Pons (tissue), 1 donor: ENCODE data around the gene BABAM2.
A peak's percentile ranks its signal among the peaks of the same experiment; 100 is the strongest.

Experiments used
- DNase-seq: peaks from one replicate; pipeline ENCODE4 v3.0.0-alpha.2; 2016; ENCODE audit warnings: low spot score

BABAM2 gene

DNA sequence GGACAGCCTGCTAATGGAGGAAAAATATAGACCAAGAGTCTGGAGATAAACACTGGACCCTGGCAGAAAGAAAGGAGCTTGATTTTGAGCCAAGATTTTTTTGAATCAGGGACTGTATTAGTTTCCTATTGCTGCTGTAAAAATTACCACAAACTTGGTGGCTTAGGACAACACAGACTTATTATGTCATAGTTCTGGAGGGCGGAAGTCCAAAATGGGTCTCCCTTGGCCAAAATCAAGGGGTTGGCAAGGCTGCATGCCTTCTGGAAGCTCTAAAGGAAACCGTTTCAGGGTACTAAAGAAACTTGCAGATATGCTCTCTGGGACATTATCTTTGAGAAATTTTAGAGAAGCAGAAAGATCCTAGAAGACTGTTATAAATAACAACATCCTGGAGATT lies 140.1 kb downstream of the BABAM2 start:
- no peak for DNase-seq

DNA sequence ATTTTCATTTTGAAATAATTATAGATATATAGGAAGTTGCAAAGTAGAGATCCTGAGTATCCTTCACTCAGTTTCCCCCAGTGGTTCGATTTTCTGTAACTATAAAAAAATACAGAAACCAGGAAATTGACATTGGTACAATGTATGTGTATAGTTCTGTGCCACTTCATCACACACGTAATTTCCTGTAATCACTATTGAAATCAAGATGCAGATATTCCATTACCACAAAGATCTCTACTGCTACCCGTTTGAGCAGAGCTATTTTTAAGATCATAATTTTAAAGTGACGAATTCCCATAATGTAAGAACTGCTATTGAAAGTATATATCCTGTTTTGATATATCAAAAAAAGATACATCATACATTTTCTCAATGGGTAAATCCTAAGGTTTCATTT lies 142.3 kb downstream of the BABAM2 start:
- DNase-seq: no peak

DNA sequence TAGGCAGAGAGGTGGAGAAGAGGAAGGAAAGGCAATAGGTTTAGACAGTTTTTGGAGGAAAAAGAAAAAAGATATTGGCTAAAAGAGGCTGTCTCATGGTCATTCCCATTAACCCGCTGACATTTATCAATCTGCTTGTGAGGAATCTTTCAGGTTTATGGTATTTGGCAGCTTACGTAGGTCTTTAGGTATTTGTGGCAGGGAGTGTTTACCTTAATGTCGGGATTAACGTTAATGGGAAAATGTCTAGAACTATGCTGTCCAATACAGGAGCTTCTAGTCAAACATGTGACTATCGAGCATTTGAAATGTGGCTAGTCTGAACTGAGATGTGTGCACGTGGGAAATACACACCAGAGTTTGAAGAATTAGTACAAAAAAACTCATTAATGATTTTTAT lies 144.2 kb downstream of the BABAM2 start:
- DNase-seq: no peak

DNA sequence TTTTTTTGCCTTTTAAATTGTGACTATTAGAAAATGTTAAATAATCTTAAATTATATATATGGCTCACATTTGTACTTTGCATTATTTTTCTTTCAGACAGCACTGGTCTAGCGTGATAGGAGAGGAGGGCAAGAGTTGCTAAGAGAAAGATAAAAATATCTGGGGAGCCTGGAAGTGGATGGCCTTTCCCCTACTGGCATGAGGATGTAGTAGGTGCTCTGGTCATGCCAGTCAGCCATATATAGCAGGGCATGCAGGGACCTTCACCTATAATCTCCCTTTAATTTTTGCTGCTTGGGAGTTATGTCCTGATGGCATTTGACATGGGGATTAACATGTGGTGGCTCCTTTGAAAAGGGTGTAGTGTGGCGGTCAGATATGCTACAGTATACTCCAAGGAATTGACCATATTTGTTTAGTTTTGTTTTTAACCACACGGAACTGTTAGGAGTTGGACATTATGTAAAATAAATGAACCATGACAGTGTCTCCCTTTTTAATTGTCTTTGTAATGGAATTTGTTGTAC lies 144.7 kb downstream of the BABAM2 start:
- no peak for DNase-seq

DNA sequence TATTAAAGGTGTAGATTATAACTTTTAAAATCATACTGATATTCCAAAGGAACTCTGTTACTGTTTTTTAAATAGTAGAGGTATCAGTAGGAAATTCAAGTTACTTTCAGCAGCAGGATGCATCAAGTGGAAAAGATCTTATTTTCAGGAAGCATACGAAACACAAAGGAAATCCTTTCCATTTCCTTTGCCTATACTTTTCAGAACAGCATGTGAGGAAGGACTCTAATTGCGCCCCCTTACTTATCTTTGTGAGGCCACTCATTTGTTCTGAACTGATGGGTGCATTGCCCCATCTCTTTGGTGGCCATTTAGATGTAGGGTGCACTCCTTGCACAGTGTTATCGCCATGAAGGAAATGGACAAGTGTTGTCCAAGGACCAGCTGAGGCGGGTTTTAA lies 145.3 kb downstream of the BABAM2 start:
- DNase-seq: no peak

DNA sequence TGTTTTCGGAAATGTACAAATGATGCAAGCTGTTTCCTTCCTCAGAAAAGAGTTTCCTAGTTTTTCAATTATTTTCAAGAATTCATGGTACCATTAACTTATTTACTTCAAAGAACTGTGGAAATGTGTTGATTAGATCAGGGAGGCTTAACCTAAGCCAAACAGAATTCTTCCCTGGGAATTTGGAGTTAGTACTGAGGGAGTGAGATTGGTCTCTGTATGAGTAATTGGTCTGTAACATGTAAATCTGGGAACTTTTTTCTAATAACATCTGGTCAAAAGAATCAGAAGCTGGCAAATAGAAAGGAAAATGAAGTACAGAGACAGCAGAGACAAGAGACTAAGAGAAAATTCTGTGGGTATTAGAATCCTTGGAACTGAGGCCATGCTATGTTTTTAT lies 145.8 kb downstream of the BABAM2 start:
- DNase-seq: no peak

DNA sequence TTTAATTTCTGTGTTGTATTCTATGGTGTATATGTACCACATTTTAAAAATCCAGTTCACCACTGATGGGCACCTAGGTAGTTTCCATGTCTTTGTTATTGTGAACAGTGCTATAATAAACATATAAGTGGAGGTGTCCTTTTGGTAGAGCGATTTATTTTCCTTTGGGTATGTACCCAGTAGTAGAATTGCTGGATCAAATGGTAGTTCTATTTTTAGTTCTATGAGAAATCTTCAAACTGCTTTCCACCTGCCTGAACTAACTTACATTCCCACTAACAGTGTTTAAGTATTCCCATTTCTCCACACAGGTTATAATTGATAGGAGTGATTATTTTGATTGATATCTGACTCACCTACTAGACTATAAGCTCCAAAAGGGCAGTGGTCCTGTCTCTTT lies 148.2 kb downstream of the BABAM2 start:
- no peak for DNase-seq

DNA sequence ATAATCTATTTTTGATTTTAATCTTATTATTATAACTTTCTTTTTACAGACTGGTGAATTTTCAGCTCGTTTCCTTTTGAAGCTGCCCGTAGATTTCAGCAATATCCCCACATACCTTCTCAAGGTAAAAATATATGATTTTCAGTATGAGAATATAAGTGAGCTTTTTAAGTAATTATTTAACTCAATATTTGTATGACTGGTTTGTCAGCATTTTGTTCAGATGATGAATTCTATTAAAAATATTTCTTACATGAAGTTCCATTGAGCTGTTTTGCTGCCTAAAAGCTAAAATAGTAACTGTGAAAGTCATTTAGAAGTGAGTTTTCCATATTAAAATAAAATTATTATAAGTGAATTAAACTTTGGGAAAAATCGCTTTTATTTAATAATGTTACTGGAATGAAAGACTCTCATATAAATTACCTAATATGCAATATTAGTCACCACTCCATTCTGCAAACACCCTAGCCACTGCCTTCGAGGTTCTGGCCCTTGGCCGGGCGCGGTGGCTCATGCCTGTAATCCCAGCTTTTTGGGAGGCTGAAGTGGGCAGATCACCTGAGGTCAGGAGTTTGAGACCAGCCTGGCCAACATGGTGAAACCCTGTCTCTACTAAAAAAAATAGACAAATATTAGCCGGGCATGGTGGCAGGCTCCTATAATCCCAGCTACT lies 155.3 kb downstream of the BABAM2 start:
- DNase-seq: no peak

DNA sequence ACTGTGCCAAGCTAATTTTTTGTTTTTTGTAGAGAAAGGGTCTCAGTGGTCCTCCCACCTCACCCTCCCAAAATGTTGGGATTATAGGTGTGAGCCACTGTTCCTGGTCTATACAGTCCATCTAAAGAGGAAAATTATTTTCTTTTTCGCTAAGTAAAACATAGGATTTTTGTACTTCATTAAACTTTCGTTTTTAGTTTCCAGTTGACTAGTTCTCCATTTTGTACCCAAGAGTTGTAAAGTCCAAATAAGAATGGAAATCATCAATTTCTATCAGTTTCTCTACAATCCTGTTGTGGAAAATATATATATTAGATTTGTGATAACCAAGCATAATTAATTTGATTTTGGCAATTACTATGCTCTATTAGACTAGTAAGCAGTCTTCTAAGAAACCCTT lies 156.4 kb downstream of the BABAM2 start:
- DNase-seq: no peak

DNA sequence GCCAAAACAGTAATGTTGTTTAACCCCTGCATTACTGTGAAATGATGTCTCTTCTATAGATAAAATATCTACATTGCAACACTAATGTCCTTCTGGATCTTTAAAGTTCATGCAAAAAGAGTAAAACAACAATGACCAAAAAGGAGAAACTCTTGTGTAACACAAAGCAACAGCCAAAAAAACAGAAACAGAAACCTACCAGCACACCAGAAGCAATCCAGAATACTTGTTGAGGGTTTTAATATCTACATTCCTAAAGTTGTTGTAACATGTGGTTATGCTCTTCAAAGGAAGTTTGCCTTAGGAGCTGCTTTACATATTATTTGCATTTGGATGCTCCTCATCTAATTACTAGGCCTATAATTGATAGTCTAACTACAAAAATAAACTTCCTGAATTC lies 157.2 kb downstream of the BABAM2 start:
- DNase-seq: peak; percentile 9

DNA sequence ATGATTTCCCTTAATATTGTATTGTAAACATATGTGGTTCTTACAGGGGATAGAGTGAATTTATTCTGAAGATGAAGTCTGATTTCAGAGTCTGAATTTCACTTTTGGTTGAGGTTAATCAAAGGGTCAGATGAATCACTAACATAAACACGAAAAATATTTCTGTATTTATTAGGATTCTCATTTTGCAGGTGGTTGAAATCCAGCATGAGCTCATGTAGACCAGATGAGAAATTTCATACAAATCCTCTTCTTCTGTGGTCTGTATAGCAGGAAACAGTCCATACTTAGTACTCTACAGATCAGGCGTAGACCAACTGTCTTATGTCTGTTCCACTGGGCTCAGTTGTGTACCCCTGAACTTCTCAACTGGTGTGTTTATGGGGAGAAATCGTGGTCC lies 157.8 kb downstream of the BABAM2 start:
- no peak for DNase-seq

DNA sequence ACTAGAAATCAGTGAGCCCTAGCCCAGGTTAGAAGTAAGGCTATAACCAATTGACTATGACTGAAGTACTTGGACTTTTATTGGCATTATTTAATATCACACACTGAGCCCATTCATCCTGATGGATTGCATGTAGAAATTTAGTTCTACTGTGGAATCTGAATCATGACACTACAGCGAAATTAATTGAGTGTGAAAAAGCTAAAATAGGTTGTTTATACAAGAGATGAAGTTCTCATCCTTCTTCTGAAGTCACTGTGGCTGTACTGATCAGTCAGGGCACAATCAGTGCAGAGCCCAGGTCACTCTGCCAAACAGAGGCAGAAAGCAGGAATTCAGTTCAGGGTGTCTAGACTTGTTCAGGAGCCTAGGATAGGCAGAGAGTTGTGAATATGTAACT lies 158.9 kb downstream of the BABAM2 start:
- no peak for DNase-seq

DNA sequence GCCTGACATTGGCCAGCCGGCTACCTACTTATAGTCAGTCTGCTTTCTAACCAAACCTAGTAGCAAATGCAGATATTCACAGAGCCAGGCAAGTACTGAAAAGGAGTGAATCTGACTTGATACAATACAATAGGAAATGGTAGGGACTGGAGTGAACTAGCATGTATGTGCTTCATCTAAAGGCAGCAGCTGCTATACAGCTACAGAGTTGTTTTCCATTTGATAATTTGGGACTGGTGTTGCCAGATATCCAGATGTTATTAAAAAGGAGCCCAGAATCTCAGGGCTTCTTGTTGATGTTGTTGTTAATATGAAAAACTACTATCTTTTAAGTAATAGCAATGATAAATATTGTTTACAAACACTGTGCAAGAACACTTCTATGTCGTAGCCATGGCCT lies 159.4 kb downstream of the BABAM2 start:
- no peak for DNase-seq

DNA sequence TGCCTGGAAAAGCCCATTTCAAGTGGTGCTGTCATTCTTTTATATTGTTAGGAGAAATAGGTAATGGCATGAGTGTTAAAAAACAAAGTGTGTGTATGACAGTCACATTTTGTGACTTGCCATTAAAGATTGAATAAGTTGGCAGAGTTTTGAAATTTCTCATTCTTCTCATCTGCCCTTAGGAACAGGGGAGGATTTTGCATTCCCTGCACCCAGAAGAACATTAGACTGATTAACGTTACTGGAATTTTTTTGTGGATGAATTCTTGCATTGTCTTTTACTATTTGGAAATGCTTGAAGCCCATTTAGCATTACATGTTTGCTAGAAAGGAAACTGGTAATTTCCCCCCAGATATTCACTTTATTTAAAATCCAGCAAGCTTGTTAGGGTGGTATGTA lies 162.2 kb downstream of the BABAM2 start:
- DNase-seq: no peak

DNA sequence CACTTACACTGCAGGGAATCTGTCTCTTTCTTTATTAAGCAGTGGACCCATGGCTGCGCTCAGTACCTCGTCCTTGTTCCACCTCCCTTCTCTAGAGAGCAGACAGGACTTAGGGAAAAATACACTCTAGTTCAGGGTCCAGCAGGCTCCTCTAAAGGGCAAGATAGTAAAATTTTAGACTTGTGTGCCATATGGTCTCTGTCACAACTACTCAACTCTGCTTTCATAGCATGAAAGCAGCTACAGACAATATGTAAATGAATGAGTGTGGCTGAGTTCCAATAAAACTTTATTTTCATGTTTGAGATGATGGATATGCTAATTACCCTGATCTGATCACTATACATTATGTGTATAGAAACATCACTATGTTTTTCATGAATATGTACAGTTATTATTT lies 163.1 kb downstream of the BABAM2 start:
- no peak for DNase-seq

DNA sequence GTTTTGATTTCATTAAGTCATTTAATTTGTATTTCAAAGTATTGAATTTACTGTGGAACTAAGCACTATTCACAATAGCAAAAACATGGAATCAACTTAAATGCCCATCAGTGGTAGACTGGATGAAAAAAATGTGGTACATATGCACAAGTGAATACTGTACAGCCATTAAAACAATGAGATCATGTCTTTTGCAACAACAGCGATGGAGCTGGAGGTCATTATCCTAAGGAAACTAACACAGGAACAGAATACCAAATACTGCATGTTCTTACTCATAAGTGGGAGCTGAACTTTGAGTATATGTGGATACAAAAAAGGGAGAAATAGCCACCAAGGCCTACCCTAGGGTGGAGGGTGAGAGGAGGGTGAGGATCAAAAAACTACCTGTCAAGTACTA lies 164.4 kb downstream of the BABAM2 start:
- DNase-seq: no peak

DNA sequence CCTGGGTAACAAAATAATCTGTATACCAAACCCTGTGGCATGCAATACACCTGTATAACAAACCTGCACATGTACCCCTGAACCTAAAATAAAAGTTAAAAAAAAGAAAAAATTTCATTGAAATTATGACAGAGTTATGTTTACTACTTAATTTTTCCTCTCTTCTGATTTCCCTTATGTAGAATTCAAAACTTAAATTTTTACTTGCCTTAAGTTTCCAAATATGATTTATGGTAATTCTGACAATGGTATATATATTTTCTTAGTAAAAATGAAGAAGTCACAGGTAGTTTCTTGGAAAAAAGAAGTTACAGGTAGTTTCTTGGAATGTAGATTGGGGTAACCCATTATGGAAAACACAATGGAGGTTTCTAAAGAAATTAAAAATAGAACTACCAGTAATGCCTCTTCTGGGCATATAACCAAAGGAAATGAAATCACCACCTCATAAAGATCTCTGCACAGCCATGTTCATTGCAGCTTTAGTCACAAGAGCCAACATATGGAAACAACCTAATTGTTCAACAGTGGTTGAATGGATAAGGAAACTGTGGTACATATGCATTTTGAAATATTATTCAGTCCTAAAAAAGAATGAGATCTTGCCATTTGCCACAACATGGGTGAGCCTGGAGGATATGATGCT lies 164.9 kb downstream of the BABAM2 start:
- DNase-seq: no peak

DNA sequence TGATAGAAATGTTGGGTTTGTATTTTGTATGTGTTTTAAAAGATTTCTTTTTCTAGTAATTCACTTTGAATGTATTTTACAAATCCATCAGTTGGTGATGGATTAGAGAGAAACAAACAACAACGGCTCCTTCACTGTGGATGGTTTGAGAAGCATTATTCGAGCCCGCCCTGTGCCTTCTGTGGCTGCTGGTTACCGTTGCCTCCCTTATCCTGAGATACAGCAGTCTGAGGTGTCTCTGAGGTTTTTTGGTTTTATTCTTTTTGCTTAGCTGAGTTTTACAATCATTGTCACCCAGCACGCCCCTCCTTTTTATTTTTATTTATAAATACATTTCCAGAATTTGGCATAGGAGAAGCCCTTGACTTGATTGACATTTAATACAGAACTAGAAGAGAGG lies 168.3 kb downstream of the BABAM2 start:
- no peak for DNase-seq

DNA sequence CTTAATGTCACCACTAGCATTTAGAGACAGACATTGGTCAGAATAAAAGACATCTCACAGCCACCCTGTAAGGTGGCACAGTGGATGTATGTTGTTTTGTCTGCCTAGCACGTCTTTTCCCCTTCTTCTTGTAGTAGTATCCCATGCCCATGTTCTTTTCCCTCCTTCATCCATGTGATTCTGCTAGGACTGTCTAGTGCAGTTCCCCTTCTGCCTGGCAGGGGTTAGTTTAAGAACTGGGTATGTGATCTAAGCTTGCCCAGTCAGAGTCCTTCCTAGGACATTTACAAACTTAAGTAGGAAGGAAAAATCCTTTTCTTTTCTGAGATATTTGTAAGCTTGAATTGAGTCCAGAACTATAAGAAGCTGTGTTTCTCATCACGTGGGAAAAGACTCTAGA lies 172.3 kb downstream of the BABAM2 start:
- no peak for DNase-seq

DNA sequence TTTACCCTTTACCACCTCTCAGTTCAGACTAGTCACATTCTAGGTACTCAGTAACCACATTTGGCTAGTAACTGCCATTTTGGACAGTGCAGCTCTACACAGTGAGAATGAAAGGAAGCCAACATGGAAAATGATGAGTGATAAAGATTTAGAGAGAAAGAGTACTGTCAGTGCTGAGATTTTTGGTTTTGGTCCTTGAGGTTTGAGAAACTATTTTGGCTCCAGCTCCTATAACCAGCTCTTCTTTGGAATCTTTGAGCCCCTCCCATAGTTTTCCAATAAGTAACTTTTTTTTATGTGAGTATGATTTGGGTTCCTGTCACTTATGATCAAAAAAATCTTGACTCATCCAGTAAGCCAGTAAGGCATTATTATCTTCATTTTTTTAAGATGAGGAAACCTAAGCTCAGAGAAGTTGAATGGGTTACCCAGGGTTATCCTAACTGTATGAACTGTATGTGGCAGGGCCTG lies 173.0 kb downstream of the BABAM2 start:
- DNase-seq: no peak

DNA sequence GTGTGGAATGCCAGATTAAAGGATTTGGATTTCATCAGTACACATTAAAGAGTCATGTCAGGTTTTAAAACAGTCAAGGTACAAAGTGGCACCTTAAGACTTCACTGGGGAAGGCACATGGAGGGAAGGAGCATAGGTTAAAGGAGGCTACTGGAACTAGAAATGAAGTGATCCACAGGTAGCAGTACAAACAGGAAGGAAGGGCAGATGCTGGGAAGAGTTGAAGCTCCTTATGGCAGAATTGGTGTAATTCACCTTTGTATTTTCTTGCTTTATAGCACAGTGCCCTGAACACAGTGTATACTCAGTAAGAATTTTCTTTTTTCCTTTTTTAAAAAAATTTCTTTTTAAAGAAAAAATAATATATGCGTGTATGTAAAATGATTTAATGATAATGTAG lies 177.1 kb downstream of the BABAM2 start:
- DNase-seq: no peak

DNA sequence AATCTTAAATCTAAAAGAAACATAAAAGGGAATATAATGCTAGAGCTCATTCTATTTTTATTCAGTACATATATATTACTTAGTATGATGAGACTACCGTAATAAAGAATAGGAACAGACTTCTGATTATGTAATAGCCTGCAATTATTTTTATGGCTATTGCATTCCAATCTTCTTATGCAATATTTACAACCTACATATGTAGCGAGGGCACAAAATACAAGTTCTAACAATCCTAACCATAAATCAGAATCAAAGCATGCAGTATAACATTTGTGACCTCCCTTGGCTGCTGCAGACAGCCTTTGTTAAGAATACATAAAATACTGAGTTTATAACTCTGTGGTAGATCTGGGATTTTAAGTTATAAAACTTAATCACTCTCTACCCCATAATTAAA lies 177.6 kb downstream of the BABAM2 start:
- no peak for DNase-seq

DNA sequence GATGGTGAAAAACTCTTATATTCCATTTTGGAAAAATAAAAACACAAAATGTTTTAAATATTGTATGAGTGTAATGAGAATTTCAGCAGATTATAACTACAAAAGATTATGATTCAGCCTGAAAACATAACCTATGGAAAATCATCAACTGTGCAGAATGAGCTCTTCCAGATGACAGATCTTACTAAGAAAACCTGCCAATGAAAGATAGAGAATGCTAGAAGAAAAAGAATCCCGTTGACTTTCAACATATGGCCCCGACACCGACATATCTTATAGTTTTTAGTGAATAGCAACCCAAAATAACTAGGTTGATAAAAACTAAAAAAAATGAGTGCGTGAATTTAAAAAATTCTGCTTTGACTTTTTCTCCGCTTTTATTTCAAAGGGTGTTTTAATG lies 178.0 kb downstream of the BABAM2 start:
- no peak for DNase-seq

DNA sequence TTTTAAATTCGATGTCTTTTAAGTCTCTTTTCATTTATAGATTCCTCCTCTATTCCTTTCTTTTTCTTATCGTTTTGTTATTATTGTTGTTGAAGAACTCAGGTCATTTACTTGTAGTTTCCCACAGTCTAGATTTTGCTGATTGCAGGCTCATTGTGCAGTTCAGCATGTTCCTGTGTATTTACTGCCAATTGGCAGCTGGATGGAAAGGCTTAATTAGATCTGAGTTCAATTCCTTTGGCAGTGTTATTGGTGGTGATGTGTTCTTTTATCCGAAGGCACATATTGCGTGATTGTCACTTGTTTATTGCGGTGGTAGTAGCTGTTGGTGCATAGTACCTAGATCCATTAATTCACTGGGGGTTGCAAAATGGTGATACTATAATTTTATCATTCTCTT lies 180.7 kb downstream of the BABAM2 start:
- no peak for DNase-seq
